GM12878 (cell line): ENCODE measurements around the gene OTOGL.

Source experiments
- BCL11A ChIP-seq: IDR thresholded peaks from 2 replicates; pipeline ENCODE4 v1.6.1; 2011; ENCODE audit warnings: low read depth, low read length
- CHD2 ChIP-seq: IDR thresholded peaks from 2 replicates; pipeline ENCODE4 v1.6.1; 2011; ENCODE audit warnings: low read depth, low read length, improper control_type of control experiment, borderline replicate concordance
- FOXM1 ChIP-seq: IDR thresholded peaks from 2 replicates; pipeline ENCODE4 v1.6.1; 2012; ENCODE audit warnings: low read depth, mild to moderate bottlenecking, inconsistent platforms, low read length, moderate library complexity
- HDAC2 ChIP-seq: fragments of 200-600 bp; sonication (generic); IDR thresholded peaks from 2 replicates; pipeline ENCODE4 v1.6.1; 2017
- NBN ChIP-seq: fragments of 450-650 bp; IDR thresholded peaks from 2 replicates; pipeline ENCODE4 v1.6.1; 2016
- NR2C2 ChIP-seq: IDR thresholded peaks from 2 replicates; pipeline ENCODE4 v1.6.1; 2011; ENCODE audit warnings: borderline replicate concordance, low read depth; ENCODE audit not compliant: control insufficient read depth, insufficient read length
- PAX5 ChIP-seq: IDR thresholded peaks from 2 replicates; pipeline ENCODE4 v1.6.1; 2011; ENCODE audit warnings: low read depth, low read length, borderline replicate concordance
- POLR2AphosphoS5 ChIP-seq: IDR thresholded peaks from 2 replicates; pipeline ENCODE4 v1.6.1; 2011; ENCODE audit warnings: mild to moderate bottlenecking, low read length, inconsistent platforms
- RAD21 ChIP-seq: IDR thresholded peaks from 2 replicates; pipeline ENCODE4 v1.6.1; 2011; ENCODE audit warnings: mild to moderate bottlenecking, low read depth, low read length, moderate library complexity; ENCODE audit not compliant: insufficient read depth
- ZNF274 ChIP-seq: IDR thresholded peaks from one replicate; pipeline ENCODE4 v1.8.0; 2011; ENCODE audit not compliant: insufficient read length, insufficient read depth
- TF ChIP-seq, protein P1 (sequence below), 3 experiments: IDR thresholded peaks in 2 of 3; conservative IDR thresholded peaks in 1 of 3; 2 replicates each; pipeline ENCODE4 v1.5.1; 2011; ENCODE audit warnings: low read depth in 3 of 3, low read length in 3 of 3, mild to moderate bottlenecking in 3 of 3, control low read depth in 2 of 3, moderate library complexity in 2 of 3, inconsistent platforms in 1 of 3, mixed read lengths in 1 of 3; ENCODE audit not compliant: control insufficient read depth in 2 of 3, insufficient read depth in 1 of 3; ENCODE audit errors: extremely low read depth in 1 of 3
- TF ChIP-seq, protein P2 (sequence below): fragments of 450-650 bp; conservative IDR thresholded peaks from 2 replicates; pipeline ENCODE4 v1.6.1; 2017; ENCODE audit warnings: mild to moderate bottlenecking, moderate library complexity

DNA sequence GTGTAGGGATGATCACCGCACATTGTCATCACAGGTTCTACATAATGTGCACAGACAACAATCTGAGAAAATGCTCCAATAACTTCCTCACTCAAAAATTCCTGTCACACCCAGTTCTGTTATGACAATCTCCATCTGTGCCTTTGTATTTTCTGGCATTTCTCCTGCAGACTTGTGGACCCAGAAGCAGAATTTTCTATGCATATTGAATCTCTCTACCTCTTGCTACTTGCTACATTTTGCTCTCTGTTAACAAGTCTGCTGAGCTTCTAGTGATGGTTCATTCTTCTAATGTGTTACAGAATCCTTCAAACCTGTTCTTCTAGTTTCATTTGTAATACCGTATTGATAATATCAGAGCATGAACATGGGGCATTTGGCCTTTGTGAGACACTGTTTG lies 216.9 kb downstream of the OTOGL start:
- TF ChIP-seq ZNF274 = no peak
- TF ChIP-seq BCL11A = no peak
- TF ChIP-seq, protein P1, sequence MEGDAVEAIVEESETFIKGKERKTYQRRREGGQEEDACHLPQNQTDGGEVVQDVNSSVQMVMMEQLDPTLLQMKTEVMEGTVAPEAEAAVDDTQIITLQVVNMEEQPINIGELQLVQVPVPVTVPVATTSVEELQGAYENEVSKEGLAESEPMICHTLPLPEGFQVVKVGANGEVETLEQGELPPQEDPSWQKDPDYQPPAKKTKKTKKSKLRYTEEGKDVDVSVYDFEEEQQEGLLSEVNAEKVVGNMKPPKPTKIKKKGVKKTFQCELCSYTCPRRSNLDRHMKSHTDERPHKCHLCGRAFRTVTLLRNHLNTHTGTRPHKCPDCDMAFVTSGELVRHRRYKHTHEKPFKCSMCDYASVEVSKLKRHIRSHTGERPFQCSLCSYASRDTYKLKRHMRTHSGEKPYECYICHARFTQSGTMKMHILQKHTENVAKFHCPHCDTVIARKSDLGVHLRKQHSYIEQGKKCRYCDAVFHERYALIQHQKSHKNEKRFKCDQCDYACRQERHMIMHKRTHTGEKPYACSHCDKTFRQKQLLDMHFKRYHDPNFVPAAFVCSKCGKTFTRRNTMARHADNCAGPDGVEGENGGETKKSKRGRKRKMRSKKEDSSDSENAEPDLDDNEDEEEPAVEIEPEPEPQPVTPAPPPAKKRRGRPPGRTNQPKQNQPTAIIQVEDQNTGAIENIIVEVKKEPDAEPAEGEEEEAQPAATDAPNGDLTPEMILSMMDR (IDR thresholded peaks at IDR 0.05 in 2 of 3, conservative IDR thresholded peaks at IDR 0.05 in 1 of 3; ENCODE audit: control insufficient read depth in 2 of 3, extremely low read depth in 1 of 3, insufficient read depth in 1 of 3, low read depth in 3 of 3, low read length in 3 of 3) = no peak
- TF ChIP-seq NR2C2 = no peak
- no peak for TF ChIP-seq FOXM1
- TF ChIP-seq, protein P2, sequence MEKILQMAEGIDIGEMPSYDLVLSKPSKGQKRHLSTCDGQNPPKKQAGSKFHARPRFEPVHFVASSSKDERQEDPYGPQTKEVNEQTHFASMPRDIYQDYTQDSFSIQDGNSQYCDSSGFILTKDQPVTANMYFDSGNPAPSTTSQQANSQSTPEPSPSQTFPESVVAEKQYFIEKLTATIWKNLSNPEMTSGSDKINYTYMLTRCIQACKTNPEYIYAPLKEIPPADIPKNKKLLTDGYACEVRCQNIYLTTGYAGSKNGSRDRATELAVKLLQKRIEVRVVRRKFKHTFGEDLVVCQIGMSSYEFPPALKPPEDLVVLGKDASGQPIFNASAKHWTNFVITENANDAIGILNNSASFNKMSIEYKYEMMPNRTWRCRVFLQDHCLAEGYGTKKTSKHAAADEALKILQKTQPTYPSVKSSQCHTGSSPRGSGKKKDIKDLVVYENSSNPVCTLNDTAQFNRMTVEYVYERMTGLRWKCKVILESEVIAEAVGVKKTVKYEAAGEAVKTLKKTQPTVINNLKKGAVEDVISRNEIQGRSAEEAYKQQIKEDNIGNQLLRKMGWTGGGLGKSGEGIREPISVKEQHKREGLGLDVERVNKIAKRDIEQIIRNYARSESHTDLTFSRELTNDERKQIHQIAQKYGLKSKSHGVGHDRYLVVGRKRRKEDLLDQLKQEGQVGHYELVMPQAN = no peak
- TF ChIP-seq CHD2 = no peak
- no peak for TF ChIP-seq PAX5
- no peak for TF ChIP-seq HDAC2
- no peak for TF ChIP-seq POLR2AphosphoS5
- no peak for TF ChIP-seq RAD21
- TF ChIP-seq NBN = no peak
